T-helper 1 cell treated with Interleukin-12 subunit alpha and Interleukin-12 subunit beta and Interleukin-4 antibody, amounts not matched to agents 30 μg/mL and 1 μg/mL, for 36 hours (primary cell): ENCODE data around the gene NPAS3.

ENCODE experiments used
- H3K27ac Mint-ChIP-seq: one replicate; pipeline ENCODE4 v1.8.0; 2021; ENCODE audit warnings: mild to moderate bottlenecking, mixed read lengths
- H3K27me3 Mint-ChIP-seq: one replicate; pipeline ENCODE4 v1.8.0; 2021; ENCODE audit warnings: low read depth, mixed read lengths
- H3K36me3 Mint-ChIP-seq: one replicate; pipeline ENCODE4 v1.8.0; 2021; ENCODE audit warnings: low read depth, mixed read lengths
- H3K4me1 Mint-ChIP-seq: one replicate; pipeline ENCODE4 v1.8.0; 2021; ENCODE audit warnings: low read depth, mixed read lengths
- H3K4me3 Mint-ChIP-seq: one replicate; pipeline ENCODE4 v1.8.0; 2021; ENCODE audit warnings: mild to moderate bottlenecking, moderate library complexity, mixed read lengths
- H3K9me3 Mint-ChIP-seq: one replicate; pipeline ENCODE4 v1.8.0; 2021; ENCODE audit warnings: mixed read lengths

NPAS3 gene

DNA sequence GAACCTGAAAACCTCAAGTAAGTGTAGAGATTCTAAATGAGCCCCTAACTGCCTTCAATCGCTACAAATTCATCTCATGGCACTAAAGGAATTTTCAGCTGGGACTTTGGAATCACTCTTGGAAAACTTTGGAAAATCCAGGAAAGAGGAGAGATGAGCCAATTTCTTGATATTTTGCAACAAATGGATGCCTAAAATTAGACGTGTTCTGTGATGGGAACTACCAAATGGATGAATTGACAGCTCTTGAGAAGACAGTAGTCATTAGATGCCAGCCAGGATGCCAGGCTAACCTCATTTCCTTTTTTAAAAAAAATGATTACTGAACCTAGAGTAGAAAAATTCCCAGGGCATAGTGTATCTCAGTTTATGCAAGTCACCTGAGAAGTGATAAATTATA is 78.3 kb downstream of the NPAS3 start:
- Mint-ChIP-seq H3K27me3 (peaks cover 3% of the 10 kb centered on the region), H3K27ac (no peak overlapping the region), H3K4me3 (no peak overlapping the region), H3K4me1 (no peaks in the 10 kb centered on the region), H3K36me3 (no peaks in the 10 kb centered on the region), H3K9me3 (no peaks in the 10 kb centered on the region)

- peaks cover 3% of the 10 kb centered on the region for H3K27me3 Mint-ChIP-seq
- no peaks in the 10 kb centered on the region for H3K36me3 Mint-ChIP-seq
- H3K9me3 Mint-ChIP-seq, result peaks cover 3% of the 10 kb centered on the region
- no peak overlapping the region for H3K4me3 Mint-ChIP-seq
- no peaks in the 10 kb centered on the region for H3K4me1 Mint-ChIP-seq
- no peak overlapping the region for H3K27ac Mint-ChIP-seq
These were observed 80.7 kb downstream of the NPAS3 start for GRCh38 chr14:33019346-33019745.

DNA sequence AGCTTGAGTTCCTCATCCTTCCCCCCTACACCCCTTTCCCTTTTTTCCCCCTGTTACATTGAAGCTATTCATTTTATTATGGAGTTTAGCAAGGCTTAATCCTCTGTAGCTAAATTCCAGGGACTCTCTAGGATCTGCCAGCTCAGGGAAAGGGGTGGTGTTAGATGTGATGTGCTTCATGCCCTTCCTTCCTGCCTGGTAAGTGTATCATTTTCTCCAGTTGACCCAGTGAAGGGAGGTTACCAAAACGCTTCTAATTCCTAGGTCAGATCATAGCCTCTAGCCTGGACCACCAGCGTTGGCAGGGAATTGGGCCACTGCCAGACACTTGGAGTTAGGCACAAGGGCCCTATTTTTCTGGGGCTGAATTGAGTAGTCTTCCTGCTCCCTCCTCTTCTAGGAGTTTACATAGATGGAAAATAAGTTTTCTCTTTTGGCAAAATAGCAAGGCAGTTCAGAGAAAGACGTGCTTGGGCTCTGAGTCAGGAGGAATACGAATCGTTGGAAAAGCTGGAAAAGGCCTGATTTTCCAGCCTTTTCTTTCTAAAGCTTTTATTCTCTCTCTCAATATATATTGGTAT is 88.3 kb downstream of the NPAS3 start:
- no peaks in the 10 kb centered on the region for H3K4me1 Mint-ChIP-seq
- H3K4me3 Mint-ChIP-seq, result no peak overlapping the region
- H3K9me3 Mint-ChIP-seq, result peaks cover 14% of the 10 kb centered on the region
- H3K27ac Mint-ChIP-seq, result no peak overlapping the region
- no peaks in the 10 kb centered on the region for H3K27me3 Mint-ChIP-seq
- no peaks in the 10 kb centered on the region for H3K36me3 Mint-ChIP-seq

DNA sequence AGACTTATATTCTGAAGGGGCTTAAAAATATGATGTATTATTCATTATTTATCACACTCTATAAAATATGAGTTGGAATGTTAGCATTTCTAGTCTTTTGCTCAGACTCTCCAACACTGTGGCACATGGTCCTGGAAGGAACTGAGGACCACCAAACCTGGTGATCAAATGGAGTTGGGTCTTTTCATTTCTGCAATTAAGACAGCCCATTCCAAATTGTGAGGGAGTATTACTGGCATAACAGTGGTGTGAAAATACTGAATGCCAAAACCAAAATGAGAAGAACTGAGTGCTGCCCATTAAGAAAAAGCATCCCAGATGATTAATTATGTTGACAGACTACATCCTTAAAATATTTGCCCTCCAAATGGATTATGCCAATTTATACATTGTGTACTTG is 90.8 kb downstream of the NPAS3 start:
- Mint-ChIP-seq H3K9me3 (peaks cover 10% of the 10 kb centered on the region), H3K4me3 (no peak overlapping the region), H3K27ac (no peak overlapping the region), H3K27me3 (no peaks in the 10 kb centered on the region), H3K36me3 (no peaks in the 10 kb centered on the region), H3K4me1 (no peaks in the 10 kb centered on the region)

GRCh38 chr14:33030386-33030785 is 91.7 kb downstream of the NPAS3 start:
- no peaks in the 10 kb centered on the region for H3K4me1 Mint-ChIP-seq

DNA sequence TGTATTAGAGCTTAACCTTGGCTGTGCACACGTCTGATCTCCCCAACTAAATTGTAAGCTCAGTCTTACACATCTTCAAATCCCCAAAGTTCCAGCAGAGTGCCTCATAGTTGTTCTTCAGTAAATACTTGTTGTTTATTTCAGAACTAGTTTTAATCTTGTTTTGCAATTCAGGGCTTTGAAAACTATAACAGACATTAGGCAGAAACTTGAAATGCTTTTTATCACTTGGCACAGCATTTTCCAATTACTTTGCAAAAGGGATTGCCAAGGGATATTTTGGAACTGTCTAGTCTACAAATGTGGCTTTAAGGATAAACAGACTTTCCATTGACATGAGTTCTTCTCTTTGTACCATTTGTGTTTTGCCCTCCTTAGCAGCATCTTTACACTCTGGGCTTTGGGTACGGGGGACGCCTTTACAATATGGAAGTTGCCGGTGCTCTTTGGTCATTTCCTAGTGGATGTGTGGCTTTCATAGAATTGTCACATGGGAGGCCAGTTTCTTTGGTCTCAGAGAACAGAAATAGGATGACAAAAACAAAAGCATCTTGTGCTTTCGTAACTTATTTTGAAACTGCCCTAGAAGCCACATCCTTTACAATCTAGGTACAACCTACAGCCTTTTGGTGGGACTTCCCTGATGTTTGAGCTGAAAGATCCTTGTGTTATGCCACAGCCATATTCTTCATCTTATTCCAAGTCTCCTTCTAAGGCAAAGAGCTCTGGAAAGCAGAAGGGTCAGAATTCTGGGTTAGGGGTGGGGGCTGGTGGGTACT is 96.9 kb downstream of the NPAS3 start:
- Mint-ChIP-seq H3K27me3 (no peaks in the 10 kb centered on the region), H3K36me3 (no peaks in the 10 kb centered on the region), H3K4me3 (no peak overlapping the region), H3K4me1 (no peaks in the 10 kb centered on the region), H3K9me3 (no peaks in the 10 kb centered on the region), H3K27ac (no peak overlapping the region)

More at GRCh38 chr14:33030386-33030785, 91.7 kb downstream of the NPAS3 start:
- Mint-ChIP-seq H3K27me3 (no peaks in the 10 kb centered on the region), H3K4me3 (no peak overlapping the region), H3K9me3 (peaks cover 7% of the 10 kb centered on the region), H3K36me3 (no peaks in the 10 kb centered on the region), H3K27ac (no peak overlapping the region)

DNA sequence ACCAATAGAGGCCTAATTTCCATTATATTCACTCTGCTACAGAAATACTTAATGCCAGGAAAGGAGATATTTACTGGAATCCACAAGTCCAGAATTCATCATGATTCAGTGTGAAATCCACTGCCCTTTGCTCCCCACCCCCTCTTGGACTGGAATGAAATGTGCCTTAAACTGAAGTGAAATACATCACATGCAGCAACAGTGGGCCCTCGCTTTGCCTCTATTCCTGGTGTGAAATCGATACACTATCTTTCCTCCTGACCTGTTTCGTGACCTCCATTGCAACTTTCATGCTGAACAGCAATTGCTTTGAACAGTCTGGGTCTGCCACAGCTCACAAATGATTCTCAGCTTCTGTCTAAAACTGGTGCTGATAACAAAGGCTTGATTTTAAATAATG is 100.6 kb downstream of the NPAS3 start:
- no peaks in the 10 kb centered on the region for H3K4me1 Mint-ChIP-seq
- peaks cover 15% of the 10 kb centered on the region for H3K9me3 Mint-ChIP-seq
- H3K4me3 Mint-ChIP-seq, result no peak overlapping the region
- no peaks in the 10 kb centered on the region for H3K36me3 Mint-ChIP-seq
- H3K27me3 Mint-ChIP-seq, result no peaks in the 10 kb centered on the region
- H3K27ac Mint-ChIP-seq, result no peak overlapping the region

DNA sequence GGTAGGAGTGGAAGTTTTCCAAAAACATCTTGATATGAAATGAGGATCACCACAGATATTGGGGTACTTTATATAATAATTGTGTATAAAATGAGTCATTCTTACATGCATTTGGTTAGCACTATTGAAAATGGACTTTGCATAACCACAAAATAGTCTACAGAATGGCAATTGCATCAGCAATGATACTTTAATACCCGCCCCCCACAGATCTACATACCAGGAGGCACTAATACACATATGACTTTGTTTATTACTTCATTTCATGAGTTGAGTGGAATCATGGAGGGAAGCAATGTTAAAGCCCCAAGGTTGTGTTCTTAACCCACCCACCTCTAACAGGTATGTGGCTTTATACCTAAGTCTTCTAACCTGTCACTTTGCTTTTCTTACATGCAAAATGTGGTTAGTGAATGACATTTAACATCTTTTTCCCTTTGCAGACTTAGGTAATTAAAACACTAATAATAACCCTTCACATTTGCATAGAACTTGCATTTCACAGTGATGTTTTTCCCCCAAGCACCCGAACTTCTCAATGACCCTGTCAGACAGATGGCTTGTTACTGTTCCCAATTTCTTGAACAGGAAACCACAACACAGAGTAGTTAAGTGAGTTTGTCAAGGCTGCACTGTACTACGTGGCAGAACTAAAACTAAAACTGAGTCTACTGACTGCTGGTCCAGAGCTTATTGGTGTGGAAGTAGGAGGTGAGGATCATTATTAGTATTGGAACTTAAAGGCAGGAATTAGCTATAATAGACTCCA is 101.9 kb downstream of the NPAS3 start:
- peaks cover 15% of the 10 kb centered on the region for H3K9me3 Mint-ChIP-seq
- no peak overlapping the region for H3K27ac Mint-ChIP-seq
- H3K4me3 Mint-ChIP-seq, result no peak overlapping the region
- H3K36me3 Mint-ChIP-seq, result no peaks in the 10 kb centered on the region
- H3K27me3 Mint-ChIP-seq, result no peaks in the 10 kb centered on the region
- H3K4me1 Mint-ChIP-seq, result no peaks in the 10 kb centered on the region

- Mint-ChIP-seq H3K27ac (no peak overlapping the region), H3K4me1 (no peaks in the 10 kb centered on the region), H3K9me3 (peaks cover 20% of the 10 kb centered on the region), H3K4me3 (no peak overlapping the region), H3K27me3 (no peaks in the 10 kb centered on the region), H3K36me3 (no peaks in the 10 kb centered on the region)
These were observed 103.9 kb downstream of the NPAS3 start for GRCh38 chr14:33042591-33042990.

- Mint-ChIP-seq H3K27me3 (no peaks in the 10 kb centered on the region), H3K27ac (no peak overlapping the region), H3K36me3 (no peaks in the 10 kb centered on the region), H3K4me3 (no peak overlapping the region), H3K4me1 (no peaks in the 10 kb centered on the region), H3K9me3 (peaks cover 20% of the 10 kb centered on the region)
These were observed 107.1 kb downstream of the NPAS3 start for GRCh38 chr14:33045760-33046159.

DNA sequence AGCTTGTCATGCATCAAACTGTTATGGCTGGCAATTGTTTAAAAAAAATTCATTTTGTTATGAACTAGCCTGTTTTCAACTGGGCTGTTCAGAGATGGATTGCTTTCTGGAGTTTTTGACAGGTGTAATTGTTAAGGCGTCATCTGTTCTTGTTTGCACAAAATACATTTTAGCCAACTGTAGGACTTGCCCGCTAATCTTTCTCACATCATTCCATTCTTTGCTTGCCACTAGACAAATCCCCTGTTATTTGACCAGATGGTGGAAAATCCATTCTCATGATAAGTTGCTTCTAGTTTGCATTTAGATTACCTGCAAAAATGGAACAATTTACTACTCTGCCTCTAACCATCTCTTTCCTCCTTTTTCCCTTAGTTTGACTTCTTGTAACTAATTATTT is 114.3 kb downstream of the NPAS3 start:
- no peak overlapping the region for H3K27ac Mint-ChIP-seq
- no peaks in the 10 kb centered on the region for H3K9me3 Mint-ChIP-seq
- H3K4me3 Mint-ChIP-seq, result no peak overlapping the region
- H3K27me3 Mint-ChIP-seq, result no peaks in the 10 kb centered on the region
- H3K36me3 Mint-ChIP-seq, result no peaks in the 10 kb centered on the region
- H3K4me1 Mint-ChIP-seq, result no peaks in the 10 kb centered on the region

DNA sequence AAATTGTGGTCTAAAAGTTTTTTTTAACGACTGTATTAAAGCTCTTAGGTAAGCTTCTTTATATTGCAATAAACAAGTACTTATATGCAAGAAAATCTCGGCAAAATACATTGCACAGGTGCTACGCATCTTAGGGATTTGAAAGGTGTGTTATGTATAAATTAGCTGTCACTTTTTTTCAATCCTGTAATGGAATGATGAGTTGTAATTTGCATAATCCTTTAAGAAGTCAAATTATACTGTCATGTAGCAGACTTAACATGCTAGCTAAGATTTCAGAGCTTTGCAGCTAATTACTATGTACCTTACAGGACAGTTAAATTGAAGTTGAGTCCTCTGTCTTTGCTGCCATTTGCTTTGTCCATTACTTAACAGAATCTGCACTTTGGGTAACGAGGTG is 117.5 kb downstream of the NPAS3 start:
- no peaks in the 10 kb centered on the region for H3K4me1 Mint-ChIP-seq
- no peak overlapping the region for H3K4me3 Mint-ChIP-seq
- no peak overlapping the region for H3K27ac Mint-ChIP-seq
- H3K9me3 Mint-ChIP-seq, result peaks cover 4% of the 10 kb centered on the region
- H3K27me3 Mint-ChIP-seq, result no peaks in the 10 kb centered on the region
- H3K36me3 Mint-ChIP-seq, result no peaks in the 10 kb centered on the region

DNA sequence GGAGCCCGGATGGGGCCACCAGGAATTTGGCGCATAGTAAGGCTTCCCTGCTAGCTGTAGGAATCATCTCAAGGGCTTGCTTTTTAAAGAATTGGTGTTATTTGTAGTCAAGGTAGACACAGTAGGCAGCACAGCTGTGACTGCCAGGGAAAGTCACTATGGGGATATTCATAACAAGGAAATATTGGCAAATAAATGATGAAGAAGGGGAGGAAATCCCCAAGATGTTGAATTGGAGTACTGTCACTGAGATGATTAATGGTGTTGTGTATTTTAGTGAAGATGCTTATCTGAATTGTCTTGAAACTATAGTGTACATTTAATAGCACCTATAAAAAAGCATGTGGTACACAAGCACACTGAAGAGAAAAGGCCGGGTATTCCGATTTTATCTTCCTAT is 118.9 kb downstream of the NPAS3 start:
- H3K27me3 Mint-ChIP-seq, result no peaks in the 10 kb centered on the region
- H3K4me3 Mint-ChIP-seq, result no peak overlapping the region
- H3K4me1 Mint-ChIP-seq, result no peaks in the 10 kb centered on the region

DNA sequence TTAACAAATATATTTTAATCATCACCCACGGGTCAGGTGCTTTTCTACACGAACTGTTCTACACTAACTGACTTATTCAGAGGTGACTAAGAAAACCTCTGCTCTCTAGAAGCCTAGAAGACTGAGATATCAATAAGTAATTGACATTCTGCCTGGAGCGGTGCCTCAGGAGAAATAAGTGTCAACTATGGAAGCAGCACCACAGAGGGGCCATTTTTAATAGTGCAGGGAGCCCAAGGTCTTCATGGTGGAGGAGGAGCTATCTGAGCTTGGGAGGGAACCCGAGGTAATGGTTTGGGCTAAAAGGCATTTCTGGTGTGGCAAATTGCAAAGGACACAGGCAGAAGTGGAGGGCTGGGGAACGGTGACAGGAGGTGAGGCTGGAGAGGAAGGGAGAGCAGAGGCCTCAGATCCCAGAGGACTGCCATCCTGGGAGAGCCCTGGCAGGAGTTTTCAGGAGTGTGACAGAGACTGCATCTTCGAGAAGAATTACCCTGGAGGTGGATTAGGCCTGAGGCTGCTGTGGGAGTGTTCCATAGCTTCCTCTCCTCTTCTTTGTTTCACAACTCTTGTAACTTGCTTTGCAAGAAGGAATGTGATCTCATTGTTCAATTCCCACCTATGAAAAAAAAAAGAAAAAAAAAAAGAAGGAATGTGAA is 123.1 kb downstream of the NPAS3 start:
- Mint-ChIP-seq H3K27me3 (no peaks in the 10 kb centered on the region), H3K9me3 (peaks cover 4% of the 10 kb centered on the region), H3K36me3 (no peaks in the 10 kb centered on the region), H3K4me3 (no peak overlapping the region), H3K4me1 (no peaks in the 10 kb centered on the region), H3K27ac (no peak overlapping the region)

More for the DNA sequence above, 118.9 kb downstream of the NPAS3 start:
- no peak overlapping the region for H3K27ac Mint-ChIP-seq
- H3K9me3 Mint-ChIP-seq, result peaks cover 4% of the 10 kb centered on the region
- no peaks in the 10 kb centered on the region for H3K36me3 Mint-ChIP-seq
